Epithelial cell of esophagus (primary cell): ENCODE results near the gene ZNF384.

ENCODE experiments used
- DNase-seq: peaks from one replicate; pipeline ENCODE4 v3.0.0; 2010; ENCODE audit warnings: low read depth
- H3K4me3 ChIP-seq: 2 replicates; pipeline ENCODE4 v1.5.1; 2011; ENCODE audit warnings: mild to moderate bottlenecking, low read length, control low read depth
- CTCF ChIP-seq: IDR thresholded peaks from 2 replicates; pipeline ENCODE4 v1.5.1; 2011; ENCODE audit warnings: low read depth, mild to moderate bottlenecking, low read length, control low read depth, inconsistent platforms; ENCODE audit not compliant: insufficient read depth; ENCODE audit errors: missing control alignments

ZNF384 gene

DNA sequence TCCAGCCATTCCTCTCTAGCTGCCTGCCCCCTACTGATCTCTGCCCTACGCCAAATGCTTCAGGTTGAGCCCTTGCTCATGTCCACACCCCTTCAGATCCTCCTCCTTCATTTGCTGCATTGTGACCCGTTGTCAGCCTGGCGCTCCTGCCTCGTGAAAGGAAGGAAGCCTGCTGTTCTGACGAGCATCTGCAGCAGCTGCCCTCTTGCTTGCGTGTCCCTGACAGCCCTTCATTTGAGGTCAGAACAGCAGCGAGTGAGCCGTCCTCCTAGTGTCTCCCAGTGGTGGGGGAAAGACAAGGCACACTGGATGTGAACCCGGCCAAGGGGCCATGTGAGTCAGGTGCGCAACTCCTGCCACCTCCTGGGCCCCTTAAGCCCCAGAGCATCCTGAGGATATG lies 14.5 kb upstream of the ZNF384 start:
- no peak overlapping the region for H3K4me3 ChIP-seq
- TF ChIP-seq CTCF = no peak
- DNase-seq = no peak

DNA sequence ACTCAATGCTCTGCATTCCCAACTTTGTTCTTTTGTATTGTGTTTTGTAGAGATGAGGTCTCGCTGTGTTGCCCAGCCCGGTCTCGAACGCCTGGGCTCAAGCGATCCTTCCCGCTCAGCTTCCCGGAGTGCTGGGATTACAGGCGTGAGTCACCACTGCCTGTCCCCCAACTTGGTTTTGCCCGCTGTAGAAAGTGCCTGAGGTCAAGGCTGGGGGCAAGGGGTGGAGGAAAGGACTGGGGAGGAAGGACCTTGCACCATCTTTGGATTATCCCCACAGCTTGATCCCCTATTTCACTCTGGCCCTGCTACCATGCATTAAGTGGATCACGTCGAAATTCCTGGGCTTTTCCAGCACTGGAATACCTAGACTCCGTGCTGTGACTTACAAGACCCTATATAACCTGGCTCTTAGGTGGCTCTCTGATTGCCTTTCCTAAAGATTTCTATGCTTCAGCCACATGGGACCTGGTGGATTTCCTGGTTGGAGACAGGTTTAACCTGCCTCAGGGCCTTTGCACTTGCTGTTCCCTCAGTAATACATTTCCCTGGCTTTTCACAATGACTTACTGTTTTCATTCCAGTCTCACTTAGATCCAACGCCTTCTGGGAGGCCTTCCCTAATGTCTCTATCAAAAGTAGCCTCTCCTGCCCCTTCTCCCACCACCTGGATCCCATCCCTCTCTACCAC lies 12.0 kb upstream of the ZNF384 start:
- DNase-seq = no peak
- H3K4me3 ChIP-seq = peak overlapping the region; percentile 37
- TF ChIP-seq CTCF = no peak

DNA sequence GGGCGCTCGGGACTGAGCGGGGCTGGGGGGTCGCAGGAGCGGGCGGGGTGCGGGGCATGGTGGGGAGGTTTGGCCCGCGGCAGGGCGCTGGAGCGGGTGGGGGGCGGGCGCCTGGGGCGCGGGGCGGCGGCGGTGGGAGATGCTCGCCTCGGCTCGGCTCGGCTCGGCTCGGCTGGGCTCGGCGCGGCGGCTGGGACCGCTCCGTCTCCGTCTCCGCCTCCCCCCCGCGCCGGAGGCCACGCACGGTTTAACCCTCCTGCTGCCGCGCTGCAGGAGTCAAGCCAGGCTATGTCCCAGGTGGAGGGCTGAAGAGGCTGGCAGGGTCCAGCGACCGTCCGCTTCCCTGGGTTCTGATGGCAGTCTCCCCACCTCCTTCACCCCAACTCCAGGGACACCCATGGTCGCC lies 11.5 kb upstream of the ZNF384 start, which contains the start of gene PIANP:
Gene PIANP (minus strand): TSS at position 170 of the 406 bp plus-strand sequence. CDS start 2,754 bp downstream, outside the sequence.
- DNase-seq = peak; percentile 33
- peak within 1 kb of the TSS; percentile 37 for H3K4me3 ChIP-seq
- TF ChIP-seq CTCF = no peak

DNA sequence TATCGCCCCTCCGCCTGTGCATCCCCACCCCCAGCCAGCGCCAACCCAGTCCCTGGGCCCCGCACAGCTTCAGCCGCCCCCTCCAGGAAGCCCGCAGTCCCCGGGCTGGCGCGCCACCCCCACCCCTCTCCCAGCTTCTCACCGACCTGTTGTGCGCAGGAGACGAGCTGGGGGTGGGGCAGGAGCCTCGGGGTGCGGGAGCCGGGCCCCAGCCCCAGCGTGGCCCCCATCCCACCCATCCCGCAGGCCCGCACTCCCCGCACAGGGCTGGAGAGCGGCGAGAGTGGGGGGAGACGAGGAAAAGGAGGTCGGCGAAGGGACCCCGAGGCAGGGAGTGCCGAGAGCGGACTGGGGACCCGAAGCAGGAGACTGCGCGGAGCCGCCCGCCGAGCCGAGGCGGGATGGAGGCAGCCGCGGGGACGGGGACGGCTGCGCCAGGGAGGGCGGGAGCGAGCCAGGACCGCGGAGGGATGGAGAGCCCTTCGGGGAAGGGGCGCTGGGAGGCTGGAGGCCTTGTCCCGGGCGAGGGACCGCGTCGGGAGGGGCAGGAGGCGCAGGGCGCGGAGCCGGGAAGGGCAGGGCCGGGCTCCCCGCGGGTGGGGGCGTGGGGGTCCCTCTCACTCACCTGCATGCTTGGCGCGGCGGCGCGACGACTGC lies 10.9 kb upstream of the ZNF384 start:
- peak overlapping the region; percentile 28 for H3K4me3 ChIP-seq
- DNase-seq = no peak
- no peak for TF ChIP-seq CTCF

DNA sequence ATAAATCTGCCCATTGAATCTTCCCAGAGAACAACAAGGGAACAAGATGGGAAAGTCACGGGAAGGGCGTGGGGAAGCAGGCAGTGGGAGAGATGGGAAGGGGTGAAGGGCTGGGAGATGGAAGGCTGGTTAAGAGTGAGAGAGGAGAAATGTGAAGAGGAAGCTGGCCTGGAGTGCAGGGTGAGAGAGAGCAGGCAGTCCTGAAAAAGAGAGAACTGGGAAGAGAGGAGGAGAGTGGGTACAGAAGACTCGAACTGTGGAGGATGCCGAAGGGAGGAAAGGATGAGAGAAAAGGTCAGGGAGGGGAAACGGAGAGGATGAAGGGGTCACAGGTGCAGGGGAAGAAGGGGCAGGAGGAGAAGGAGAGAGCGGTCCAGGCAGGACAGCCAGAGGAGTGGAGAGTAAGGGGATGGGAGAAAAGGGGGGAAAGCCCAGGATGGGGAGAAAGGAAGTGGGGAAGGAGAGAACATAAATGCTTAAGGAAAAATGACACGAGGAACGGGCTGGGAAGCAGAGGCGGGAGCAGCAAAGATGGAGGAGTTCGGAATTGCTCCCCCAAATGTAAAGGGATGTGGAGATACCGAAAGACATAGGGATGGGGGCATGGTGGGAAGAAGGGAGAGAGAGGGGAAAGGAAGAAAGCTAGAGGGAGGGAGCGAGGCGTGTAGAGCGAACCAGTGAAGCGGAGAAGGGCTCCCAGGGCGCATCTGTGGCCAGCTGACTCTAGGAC lies 10.2 kb upstream of the ZNF384 start:
- no peak for DNase-seq
- peak overlapping the region; percentile 28 for H3K4me3 ChIP-seq
- TF ChIP-seq CTCF = no peak

- H3K4me3 ChIP-seq = no peak overlapping the region
- TF ChIP-seq CTCF = no peak
- DNase-seq = no peak
Measured at GRCh38 chr12:6698352-6699046, 9.3 kb upstream of the ZNF384 start.
